ENCODE data around the gene PATJ. TPM values are rescaled to one million over a fixed set of nuclear protein-coding genes. Genes with fewer than 3 reads are reported as not detected.

The PATJ gene
- total and polyA plus RNA-seq, 2 donors (not counting 3 experiments of a cell fraction or from before 2014, with no cell fraction given) = 1.1 to 3.0 TPM

DNA sequence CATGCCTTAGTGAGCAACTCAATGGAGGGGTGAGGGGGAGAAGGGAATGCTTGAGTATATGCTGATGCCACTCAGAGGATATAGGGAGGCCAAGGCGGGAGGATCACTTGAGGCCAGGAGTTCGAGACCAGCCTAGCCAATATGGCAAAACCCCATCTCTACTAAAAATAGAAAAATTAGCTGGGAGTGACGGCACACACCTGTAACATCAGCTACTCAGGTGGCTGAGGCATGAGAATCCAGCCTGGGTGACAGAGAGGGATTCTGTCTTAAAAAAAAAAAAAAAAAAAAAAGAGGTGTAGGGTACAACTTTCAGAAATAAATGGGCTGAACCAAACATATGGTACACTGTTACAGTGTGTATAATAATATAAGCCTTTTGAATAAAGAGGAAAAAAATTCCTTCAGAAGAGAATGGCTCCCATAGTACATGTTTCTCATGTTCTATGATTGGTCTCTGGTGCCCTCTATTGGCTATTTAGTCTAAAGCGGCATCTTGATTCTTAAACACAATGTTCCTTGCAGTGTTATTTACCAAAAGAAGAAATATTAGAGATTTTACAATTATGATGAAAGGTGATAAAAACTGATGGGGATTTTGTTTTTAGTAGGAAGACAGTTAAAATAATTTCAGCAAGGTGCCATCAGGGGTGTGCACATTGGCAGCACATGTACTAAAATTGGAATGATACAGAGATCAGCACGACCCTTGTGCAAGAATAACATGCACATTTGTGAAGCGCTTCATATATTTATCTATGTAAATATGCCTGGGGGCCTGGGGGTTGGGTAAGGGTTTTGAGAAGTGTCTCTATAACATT, 109.8 kb downstream of the PATJ start:
- Histone ChIP-seq H3K9me1 (replicated peaks; ENCODE audit: control insufficient read depth, extremely low read depth, insufficient read depth, low read length) (no peaks in the 10 kb centered on the region), H3K9me3 (replicated peaks; ENCODE audit: control insufficient read depth, insufficient read depth, low read length) (no peaks in the 10 kb centered on the region), H3K36me3 (ENCODE audit: control insufficient read depth in 2 of 2, extremely low read depth in 1 of 2, insufficient read depth in 2 of 2, low read length in 2 of 2) (no peaks in the 10 kb centered on the region), H2AFZ (ENCODE audit: low read depth, low read length) (no peak overlapping the region), H3K79me2 (ENCODE audit: control insufficient read depth, insufficient read depth, low read length) (no peaks in the 10 kb centered on the region), H3K27me3 (ENCODE audit: control insufficient read depth in 2 of 2, insufficient read depth in 2 of 2, low read length in 2 of 2) (no peaks in the 10 kb centered on the region), H3K4me2 (ENCODE audit: insufficient read depth, low read length) (no peak overlapping the region), H3K9ac (replicated peaks; ENCODE audit: extremely low read depth, insufficient read depth, low read length) (no peak overlapping the region), H3K4me1 (ENCODE audit: control insufficient read depth, extremely low read depth, insufficient read depth, low read length) (peaks cover 14% of the 10 kb centered on the region), H3K4me3 (replicated peaks in 1 of 3; ENCODE audit: insufficient read depth in 1 of 3, low read depth in 1 of 3, low read length in 3 of 3) (no peak overlapping the region), H3K27ac (ENCODE audit: insufficient read depth, low read depth, low read length) (peak overlapping the region; percentile 45), H4K20me1 (replicated peaks; ENCODE audit: control insufficient read depth, extremely low read depth, insufficient read depth, low read length) (no peaks in the 10 kb centered on the region)
- DNase-seq (ENCODE audit: low read depth, low spot score) (peak; percentile 74), FAIRE-seq (peak; percentile 42)
- ChIA-PET POLR2A (no interaction called here), CTCF (interaction anchor here (0.6 to 5.9 kb wide), 45 partner anchors 10 to 1880 kb away, joined by 3 to 65 read pairs (median 4); partner anchors contain the start of gene NFIA)
- intact Hi-C loops (cut with micrococcal nuclease) (loop anchor here (1.0 to 2.0 kb wide), 14 partner anchors 127 to 1876 kb away; partner anchors contain the start of gene TM2D1), dilution Hi-C loops (cut with MboI; ENCODE audit: extremely low pct_ligation_motif_present, low sequenced_read_pairs) (no loop called here)
- TF ChIP-seq, protein P1, sequence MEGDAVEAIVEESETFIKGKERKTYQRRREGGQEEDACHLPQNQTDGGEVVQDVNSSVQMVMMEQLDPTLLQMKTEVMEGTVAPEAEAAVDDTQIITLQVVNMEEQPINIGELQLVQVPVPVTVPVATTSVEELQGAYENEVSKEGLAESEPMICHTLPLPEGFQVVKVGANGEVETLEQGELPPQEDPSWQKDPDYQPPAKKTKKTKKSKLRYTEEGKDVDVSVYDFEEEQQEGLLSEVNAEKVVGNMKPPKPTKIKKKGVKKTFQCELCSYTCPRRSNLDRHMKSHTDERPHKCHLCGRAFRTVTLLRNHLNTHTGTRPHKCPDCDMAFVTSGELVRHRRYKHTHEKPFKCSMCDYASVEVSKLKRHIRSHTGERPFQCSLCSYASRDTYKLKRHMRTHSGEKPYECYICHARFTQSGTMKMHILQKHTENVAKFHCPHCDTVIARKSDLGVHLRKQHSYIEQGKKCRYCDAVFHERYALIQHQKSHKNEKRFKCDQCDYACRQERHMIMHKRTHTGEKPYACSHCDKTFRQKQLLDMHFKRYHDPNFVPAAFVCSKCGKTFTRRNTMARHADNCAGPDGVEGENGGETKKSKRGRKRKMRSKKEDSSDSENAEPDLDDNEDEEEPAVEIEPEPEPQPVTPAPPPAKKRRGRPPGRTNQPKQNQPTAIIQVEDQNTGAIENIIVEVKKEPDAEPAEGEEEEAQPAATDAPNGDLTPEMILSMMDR (IDR thresholded peaks at IDR 0.05; ENCODE audit: extremely low read depth in 1 of 2, insufficient read depth in 1 of 2, low read depth in 1 of 2, low read length in 2 of 2) = peak; percentile 40 to 58
- no peak for TF ChIP-seq EZH2 (IDR thresholded peaks at IDR 0.05; ENCODE audit: borderline replicate concordance, low read depth, low read length, severe bottlenecking)
- no TSS peak for BruUV-seq (replicated peaks)

GRCh38 chr1:61852670-61853015, 110.4 kb downstream of the PATJ start:
- DNase-seq (ENCODE audit: low read depth, low spot score) = peak; percentile 64
- BruUV-seq (replicated peaks) = no TSS peak
- FAIRE-seq = no peak
- H3K79me2 ChIP-seq (ENCODE audit: control insufficient read depth, insufficient read depth, low read length) = no peaks in the 10 kb centered on the region
- ChIA-PET POLR2A (no interaction called here), CTCF (interaction anchor here (0.6 to 5.9 kb wide), 53 partner anchors 8 to 1903 kb away, joined by 3 to 65 read pairs (median 5); partner anchors contain the start of gene NFIA)
- H3K4me3 ChIP-seq (replicated peaks in 1 of 3; ENCODE audit: insufficient read depth in 1 of 3, low read depth in 1 of 3, low read length in 3 of 3) = no peak overlapping the region
- no peak overlapping the region for H3K4me2 ChIP-seq (ENCODE audit: insufficient read depth, low read length)
- intact Hi-C loops (cut with micrococcal nuclease) (loop anchor here (1.0 to 2.0 kb wide), 15 partner anchors 127 to 1881 kb away; partner anchors contain the start of gene TM2D1), dilution Hi-C loops (cut with MboI; ENCODE audit: extremely low pct_ligation_motif_present, low sequenced_read_pairs) (no loop called here)
- no peak overlapping the region for H2AFZ ChIP-seq (ENCODE audit: low read depth, low read length)
- no peak overlapping the region for H3K9ac ChIP-seq (replicated peaks; ENCODE audit: extremely low read depth, insufficient read depth, low read length)
- H3K27me3 ChIP-seq (ENCODE audit: control insufficient read depth in 2 of 2, insufficient read depth in 2 of 2, low read length in 2 of 2) = no peaks in the 10 kb centered on the region
- no peaks in the 10 kb centered on the region for H4K20me1 ChIP-seq (replicated peaks; ENCODE audit: control insufficient read depth, extremely low read depth, insufficient read depth, low read length)
- TF ChIP-seq JUN (IDR thresholded peaks at IDR 0.05; ENCODE audit: borderline replicate concordance, insufficient read depth, insufficient read length, low read depth) = peak; percentile 26
- TF ChIP-seq EZH2 (IDR thresholded peaks at IDR 0.05; ENCODE audit: borderline replicate concordance, low read depth, low read length, severe bottlenecking) = no peak
- TF ChIP-seq GATA2 (IDR thresholded peaks at IDR 0.05; ENCODE audit: insufficient read depth, insufficient read length, low read depth, low read length) = no peak
- TF ChIP-seq POLR2AphosphoS5 (IDR thresholded peaks at IDR 0.05; ENCODE audit: insufficient read depth, low read depth, low read length) = no peak
- peaks cover 14% of the 10 kb centered on the region for H3K4me1 ChIP-seq (ENCODE audit: control insufficient read depth, extremely low read depth, insufficient read depth, low read length)
- peak overlapping the region; percentile 45 for H3K27ac ChIP-seq (ENCODE audit: insufficient read depth, low read depth, low read length)
- H3K9me1 ChIP-seq (replicated peaks; ENCODE audit: control insufficient read depth, extremely low read depth, insufficient read depth, low read length) = no peaks in the 10 kb centered on the region
- H3K9me3 ChIP-seq (replicated peaks; ENCODE audit: control insufficient read depth, insufficient read depth, low read length) = no peaks in the 10 kb centered on the region
- no peaks in the 10 kb centered on the region for H3K36me3 ChIP-seq (ENCODE audit: control insufficient read depth in 2 of 2, extremely low read depth in 1 of 2, insufficient read depth in 2 of 2, low read length in 2 of 2)

Measured in endothelial cell of umbilical vein (primary cell).